Fibroblast of lung (primary cell): Measurements from ENCODE around the gene PCDHGC3. TPM values are rescaled to one million over a fixed set of nuclear protein-coding genes. Genes with fewer than 3 reads are reported as not detected.

Experiments
- DNase-seq, 2 donors: peaks; one replicate each; pipeline versions ENCODE4 v3.0.0 to v3.0.0-alpha.2; 2010; ENCODE audit warnings: low read depth in 2 of 2
- H2AFZ ChIP-seq: 2 replicates; pipeline ENCODE4 v1.5.1; 2012; ENCODE audit warnings: low read length, control low read depth, inconsistent platforms
- H3K27ac ChIP-seq: 2 replicates; pipeline ENCODE4 v1.5.1; 2011; ENCODE audit warnings: low read length, control low read depth; ENCODE audit not compliant: insufficient read depth
- H3K27me3 ChIP-seq: 2 replicates; pipeline ENCODE4 v1.5.1; 2011; ENCODE audit warnings: mild to moderate bottlenecking, low read length; ENCODE audit not compliant: control insufficient read depth, insufficient read depth
- H3K36me3 ChIP-seq: 2 replicates; pipeline ENCODE4 v1.5.1; 2011; ENCODE audit warnings: low read length; ENCODE audit not compliant: control insufficient read depth, insufficient read depth
- H3K4me1 ChIP-seq: 2 replicates; pipeline ENCODE4 v1.5.1; 2011; ENCODE audit warnings: low read length; ENCODE audit not compliant: control insufficient read depth, insufficient read depth; ENCODE audit errors: extremely low read depth
- H3K4me2 ChIP-seq: 2 replicates; pipeline ENCODE4 v1.5.1; 2011; ENCODE audit warnings: low read length, control low read depth; ENCODE audit not compliant: insufficient read depth; ENCODE audit errors: extremely low read depth
- H3K4me3 ChIP-seq, 4 experiments: fragments of 200-600 bp in 1 of 4; sonication (generic) in 1 of 4; replicated peaks in 1 of 4; 2 replicates each; pipeline ENCODE4 v1.5.1; 2011 to 2016; ENCODE audit warnings: low read length in 4 of 4, low read depth in 3 of 4, mild to moderate bottlenecking in 3 of 4, control low read depth in 2 of 4, inconsistent platforms in 1 of 4, mixed read lengths in 1 of 4; ENCODE audit not compliant: insufficient read depth in 1 of 4; ENCODE audit errors: control extremely low read depth in 1 of 4
- H3K79me2 ChIP-seq: 2 replicates; pipeline ENCODE4 v1.5.1; 2012; ENCODE audit warnings: mild to moderate bottlenecking, low read length, inconsistent platforms; ENCODE audit not compliant: control insufficient read depth, insufficient read depth
- H3K9ac ChIP-seq: 2 replicates; pipeline ENCODE4 v1.5.1; 2011; ENCODE audit warnings: mild to moderate bottlenecking, low read length, control low read depth; ENCODE audit not compliant: insufficient read depth
- H3K9me3 ChIP-seq: 2 replicates; pipeline ENCODE4 v1.5.1; 2012; ENCODE audit warnings: low read depth, low read length; ENCODE audit not compliant: control insufficient read depth, insufficient read depth
- H4K20me1 ChIP-seq: 2 replicates; pipeline ENCODE4 v1.5.1; 2011; ENCODE audit warnings: low read length; ENCODE audit not compliant: control insufficient read depth, insufficient read depth; ENCODE audit errors: extremely low read depth
- EZH2 ChIP-seq: IDR thresholded peaks from 2 replicates; pipeline ENCODE4 v1.5.1; 2012; ENCODE audit warnings: low read length, control low read depth, mild to moderate bottlenecking; ENCODE audit errors: missing control alignments
- polyA plus RNA-seq, 2 donors: library from polyadenylated mRNA; depleted of rRNA in 1 of 2; stranded (reverse) in 1 of 2; unstranded in 1 of 2; fragments of >200 nt; gene quantifications; 2 replicates each; pipeline ENCODE4 v1.2.1, GENCODE V29; 2011 to 2012; ENCODE audit warnings: missing spikeins in 1 of 2
- total RNA-seq: library from RNA; depleted of rRNA; stranded (reverse); fragments of >200 nt; gene quantifications from 2 replicates; pipeline ENCODE4 v1.2.1, GENCODE V29; 2014
- TF ChIP-seq, protein P1 (sequence below), 2 donors: IDR thresholded peaks in 1 of 2; conservative IDR thresholded peaks in 1 of 2; 1 replicate in 1 of 2; 2 replicates in 1 of 2; pipeline ENCODE4 v1.5.1; 2011 to 2012; ENCODE audit warnings: low read length in 2 of 2, control low read depth in 1 of 2, inconsistent platforms in 1 of 2, low read depth in 1 of 2, mild to moderate bottlenecking in 1 of 2

Gene PCDHGC3
- total and polyA plus RNA-seq, 2 donors (not counting 1 experiment from before 2014, with no cell fraction given): 59.0 to 109 TPM

DNA sequence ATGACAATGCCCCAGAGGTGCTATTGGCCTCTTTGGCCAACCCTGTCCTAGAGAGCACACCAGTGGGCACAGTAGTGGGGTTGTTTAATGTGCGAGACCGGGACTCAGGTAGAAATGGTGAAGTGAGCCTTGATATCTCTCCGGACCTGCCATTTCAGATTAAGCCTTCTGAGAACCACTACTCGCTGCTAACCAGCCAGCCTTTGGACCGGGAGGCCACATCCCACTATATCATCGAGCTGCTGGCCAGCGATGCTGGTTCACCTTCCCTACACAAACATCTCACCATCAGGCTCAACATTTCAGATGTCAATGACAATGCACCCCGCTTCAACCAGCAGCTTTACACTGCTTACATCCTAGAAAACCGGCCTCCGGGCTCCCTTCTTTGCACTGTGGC lies 14.5 kb downstream of the PCDHGC3 start:
- H3K4me3 ChIP-seq: no peak overlapping the region
- H3K9ac ChIP-seq: no peak overlapping the region
- H3K36me3 ChIP-seq: peaks cover 23% of the 10 kb centered on the region
- H3K4me2 ChIP-seq: no peak overlapping the region
- no peaks in the 10 kb centered on the region for H4K20me1 ChIP-seq
- no peak overlapping the region for H3K27ac ChIP-seq
- TF ChIP-seq, protein P1, sequence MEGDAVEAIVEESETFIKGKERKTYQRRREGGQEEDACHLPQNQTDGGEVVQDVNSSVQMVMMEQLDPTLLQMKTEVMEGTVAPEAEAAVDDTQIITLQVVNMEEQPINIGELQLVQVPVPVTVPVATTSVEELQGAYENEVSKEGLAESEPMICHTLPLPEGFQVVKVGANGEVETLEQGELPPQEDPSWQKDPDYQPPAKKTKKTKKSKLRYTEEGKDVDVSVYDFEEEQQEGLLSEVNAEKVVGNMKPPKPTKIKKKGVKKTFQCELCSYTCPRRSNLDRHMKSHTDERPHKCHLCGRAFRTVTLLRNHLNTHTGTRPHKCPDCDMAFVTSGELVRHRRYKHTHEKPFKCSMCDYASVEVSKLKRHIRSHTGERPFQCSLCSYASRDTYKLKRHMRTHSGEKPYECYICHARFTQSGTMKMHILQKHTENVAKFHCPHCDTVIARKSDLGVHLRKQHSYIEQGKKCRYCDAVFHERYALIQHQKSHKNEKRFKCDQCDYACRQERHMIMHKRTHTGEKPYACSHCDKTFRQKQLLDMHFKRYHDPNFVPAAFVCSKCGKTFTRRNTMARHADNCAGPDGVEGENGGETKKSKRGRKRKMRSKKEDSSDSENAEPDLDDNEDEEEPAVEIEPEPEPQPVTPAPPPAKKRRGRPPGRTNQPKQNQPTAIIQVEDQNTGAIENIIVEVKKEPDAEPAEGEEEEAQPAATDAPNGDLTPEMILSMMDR (conservative IDR thresholded peaks at IDR 0.05 in 1 of 2, IDR thresholded peaks at IDR 0.05 in 1 of 2; ENCODE audit: low read depth in 1 of 2, low read length in 2 of 2): no peak
- TF ChIP-seq EZH2: no peak
- H3K9me3 ChIP-seq: no peaks in the 10 kb centered on the region
- H3K4me1 ChIP-seq: peaks cover 25% of the 10 kb centered on the region
- no peaks in the 10 kb centered on the region for H3K27me3 ChIP-seq
- DNase-seq: no peak
- no peak overlapping the region for H2AFZ ChIP-seq
- peaks cover 42% of the 10 kb centered on the region for H3K79me2 ChIP-seq

DNA sequence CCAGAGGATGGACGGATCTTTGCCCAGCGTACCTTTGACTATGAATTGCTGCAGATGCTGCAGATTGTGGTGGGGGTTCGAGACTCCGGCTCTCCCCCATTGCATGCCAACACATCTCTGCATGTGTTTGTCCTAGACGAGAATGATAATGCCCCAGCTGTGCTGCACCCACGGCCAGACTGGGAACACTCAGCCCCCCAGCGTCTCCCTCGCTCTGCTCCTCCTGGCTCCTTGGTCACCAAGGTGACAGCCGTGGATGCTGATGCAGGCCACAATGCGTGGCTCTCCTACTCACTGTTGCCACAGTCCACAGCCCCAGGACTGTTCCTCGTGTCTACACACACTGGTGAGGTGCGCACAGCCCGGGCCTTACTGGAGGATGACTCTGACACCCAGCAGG lies 15.0 kb downstream of the PCDHGC3 start:
- Histone ChIP-seq H3K9ac (no peak overlapping the region), H3K27ac (no peak overlapping the region), H3K4me3 (no peak overlapping the region), H3K9me3 (no peaks in the 10 kb centered on the region), H3K36me3 (peaks cover 19% of the 10 kb centered on the region), H4K20me1 (no peaks in the 10 kb centered on the region), H3K4me1 (peaks cover 25% of the 10 kb centered on the region), H3K4me2 (no peak overlapping the region), H3K79me2 (peaks cover 39% of the 10 kb centered on the region), H2AFZ (no peak overlapping the region), H3K27me3 (no peaks in the 10 kb centered on the region)
- no peak for DNase-seq
- TF ChIP-seq EZH2: no peak

DNA sequence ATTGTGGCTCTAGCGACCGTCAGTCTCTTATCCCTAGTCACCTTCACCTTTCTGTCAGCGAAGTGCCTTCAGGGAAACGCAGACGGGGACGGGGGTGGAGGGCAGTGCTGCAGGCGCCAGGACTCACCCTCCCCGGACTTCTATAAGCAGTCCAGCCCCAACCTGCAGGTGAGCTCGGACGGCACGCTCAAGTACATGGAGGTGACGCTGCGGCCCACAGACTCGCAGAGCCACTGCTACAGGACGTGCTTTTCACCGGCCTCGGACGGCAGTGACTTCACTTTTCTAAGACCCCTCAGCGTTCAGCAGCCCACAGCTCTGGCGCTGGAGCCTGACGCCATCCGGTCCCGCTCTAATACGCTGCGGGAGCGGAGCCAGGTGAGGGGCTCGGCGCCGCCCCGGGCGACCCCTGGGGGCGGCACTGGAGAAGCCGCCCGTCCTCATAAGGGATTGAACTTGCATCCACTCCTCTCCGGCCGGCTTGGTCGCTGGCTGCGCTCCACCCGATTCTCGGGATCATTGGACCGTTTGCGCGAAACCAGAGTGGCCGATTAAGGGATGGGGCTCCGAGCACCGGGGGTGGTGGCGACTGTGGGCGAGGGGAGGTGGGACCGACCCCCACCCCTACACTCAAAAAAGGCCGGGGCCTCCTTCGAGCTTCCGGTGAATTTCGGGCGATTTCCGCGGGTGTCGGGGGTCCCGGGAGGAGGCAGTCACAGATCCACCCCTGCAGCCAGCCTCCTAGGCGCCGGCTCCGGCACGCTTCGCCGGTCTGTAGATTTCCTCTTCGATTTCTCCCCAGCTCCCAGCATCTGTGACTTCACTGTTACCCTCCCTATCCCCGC lies 15.8 kb downstream of the PCDHGC3 start:
- Histone ChIP-seq H2AFZ (no peak overlapping the region), H3K27ac (no peak overlapping the region), H3K4me2 (no peak overlapping the region), H3K27me3 (no peaks in the 10 kb centered on the region), H3K79me2 (peaks cover 33% of the 10 kb centered on the region), H4K20me1 (no peaks in the 10 kb centered on the region), H3K4me1 (peaks cover 25% of the 10 kb centered on the region), H3K9ac (no peak overlapping the region), H3K4me3 (no peak overlapping the region), H3K36me3 (peaks cover 18% of the 10 kb centered on the region), H3K9me3 (no peaks in the 10 kb centered on the region)
- no peak for DNase-seq
- TF ChIP-seq EZH2: no peak
- TF ChIP-seq, protein P1 (conservative IDR thresholded peaks at IDR 0.05 in 1 of 2, IDR thresholded peaks at IDR 0.05 in 1 of 2; ENCODE audit: low read depth in 1 of 2, low read length in 2 of 2): no peak
